Cardiac muscle cell (in vitro differentiated cells and primary cell): ENCODE measurements around the gene PPCDC. TPM values are rescaled to one million over a fixed set of nuclear protein-coding genes. Genes with fewer than 3 reads are reported as not detected.

Experiments
- DNase-seq, 2 donors: peaks; one replicate each; pipeline versions ENCODE4 v3.0.0 to v3.0.0-alpha.2; 2010 to 2017; ENCODE audit warnings: low read depth in 1 of 2, low spot score in 1 of 2
- H3K27ac ChIP-seq: fragments of 200-600 bp; sonication (generic); 2 replicates; pipeline ENCODE4 v1.5.1; 2016
- H3K27me3 ChIP-seq: fragments of 200-600 bp; sonication (generic); 2 replicates; pipeline ENCODE4 v1.6.0; 2016; ENCODE audit warnings: control low read depth
- H3K36me3 ChIP-seq: fragments of 200-600 bp; sonication (generic); 2 replicates; pipeline ENCODE4 v1.5.1; 2016; ENCODE audit warnings: control low read depth
- H3K4me1 ChIP-seq: fragments of 200-600 bp; sonication (generic); 2 replicates; pipeline ENCODE4 v1.8.1; 2017; ENCODE audit warnings: low read depth, mild to moderate bottlenecking, mixed run types
- H3K4me3 ChIP-seq: fragments of 200-600 bp; sonication (generic); 2 replicates; pipeline ENCODE4 v1.5.1; 2016; ENCODE audit warnings: mild to moderate bottlenecking
- H3K9me3 ChIP-seq: fragments of 200-600 bp; sonication (generic); 2 replicates; pipeline ENCODE4 v1.5.1; 2017; ENCODE audit warnings: low read depth, mild to moderate bottlenecking, control low read depth
- polyA plus RNA-seq: library from polyadenylated mRNA; unstranded; fragments of >200 nt; fragmentation: Nextera tagmentation; extraction: Ambion mirVana; gene quantifications from 2 replicates; pipeline ENCODE4 v1.2.1, GENCODE V29; 2016
- total RNA-seq: library from RNA; depleted of rRNA; stranded (reverse); fragments of >200 nt; gene quantifications from 2 replicates; pipeline ENCODE4 v1.2.3, GENCODE V29; 2016
- TF ChIP-seq, protein P1 (sequence below): IDR thresholded peaks from 2 replicates; pipeline ENCODE4 v1.5.1; 2012; ENCODE audit warnings: low read depth, mild to moderate bottlenecking, low read length

Gene PPCDC
- total and polyA plus RNA-seq, 2 experiments from 2014 or later: 17.6 to 25.6 TPM

DNA sequence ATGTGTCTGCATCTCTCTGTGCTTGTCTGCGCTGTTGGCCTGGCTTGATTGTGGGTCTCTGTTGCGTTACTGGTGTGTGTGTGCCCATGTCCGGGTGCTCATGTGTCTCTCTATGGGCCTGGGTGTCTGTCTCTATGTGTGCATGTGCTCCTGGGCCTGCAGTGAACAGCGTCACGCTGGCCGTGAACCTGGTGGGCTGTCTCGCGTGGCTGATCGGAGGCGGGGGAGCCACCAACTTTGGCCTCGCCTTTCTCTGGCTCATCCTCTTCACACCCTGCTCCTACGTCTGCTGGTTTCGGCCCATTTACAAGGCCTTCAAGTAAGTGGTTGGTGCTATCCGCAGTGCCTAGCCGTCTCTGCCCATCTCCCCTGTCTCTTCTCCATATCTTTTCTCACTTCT is 7.0 kb upstream of the PPCDC start:
- Histone ChIP-seq H3K36me3 (no peaks in the 10 kb centered on the region), H3K9me3 (no peaks in the 10 kb centered on the region), H3K27ac (no peak overlapping the region), H3K4me3 (no peak overlapping the region), H3K4me1 (no peaks in the 10 kb centered on the region), H3K27me3 (no peaks in the 10 kb centered on the region)
- TF ChIP-seq, protein P1, sequence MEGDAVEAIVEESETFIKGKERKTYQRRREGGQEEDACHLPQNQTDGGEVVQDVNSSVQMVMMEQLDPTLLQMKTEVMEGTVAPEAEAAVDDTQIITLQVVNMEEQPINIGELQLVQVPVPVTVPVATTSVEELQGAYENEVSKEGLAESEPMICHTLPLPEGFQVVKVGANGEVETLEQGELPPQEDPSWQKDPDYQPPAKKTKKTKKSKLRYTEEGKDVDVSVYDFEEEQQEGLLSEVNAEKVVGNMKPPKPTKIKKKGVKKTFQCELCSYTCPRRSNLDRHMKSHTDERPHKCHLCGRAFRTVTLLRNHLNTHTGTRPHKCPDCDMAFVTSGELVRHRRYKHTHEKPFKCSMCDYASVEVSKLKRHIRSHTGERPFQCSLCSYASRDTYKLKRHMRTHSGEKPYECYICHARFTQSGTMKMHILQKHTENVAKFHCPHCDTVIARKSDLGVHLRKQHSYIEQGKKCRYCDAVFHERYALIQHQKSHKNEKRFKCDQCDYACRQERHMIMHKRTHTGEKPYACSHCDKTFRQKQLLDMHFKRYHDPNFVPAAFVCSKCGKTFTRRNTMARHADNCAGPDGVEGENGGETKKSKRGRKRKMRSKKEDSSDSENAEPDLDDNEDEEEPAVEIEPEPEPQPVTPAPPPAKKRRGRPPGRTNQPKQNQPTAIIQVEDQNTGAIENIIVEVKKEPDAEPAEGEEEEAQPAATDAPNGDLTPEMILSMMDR: no peak
- no peak for DNase-seq

GRCh38 chr15:75019916-75020315 is 3.5 kb upstream of the PPCDC start:
- no peak for DNase-seq

DNA sequence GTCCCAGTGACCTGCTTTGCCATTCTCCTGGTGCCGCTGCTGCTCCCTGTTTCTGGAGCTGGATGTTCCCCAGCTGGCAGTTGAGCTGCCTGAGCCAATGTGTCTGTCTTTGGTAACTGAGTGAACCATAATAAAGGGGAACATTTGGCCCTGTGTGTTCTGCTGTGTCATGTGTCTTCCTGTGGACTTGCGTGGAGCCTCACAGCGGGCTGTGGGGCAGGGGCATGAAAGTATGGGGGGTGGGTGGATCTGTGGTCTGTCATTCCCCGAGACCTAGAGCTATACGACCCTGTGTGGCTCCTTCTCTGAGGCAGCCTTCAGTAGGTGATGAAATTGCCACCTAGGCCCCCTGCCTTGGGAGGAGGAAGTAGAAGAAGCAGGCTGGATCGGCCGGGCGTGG is 2.0 kb upstream of the PPCDC start:
- Histone ChIP-seq H3K4me1 (no peaks in the 10 kb centered on the region), H3K27ac (no peak overlapping the region), H3K36me3 (no peaks in the 10 kb centered on the region), H3K4me3 (no peak overlapping the region), H3K9me3 (no peaks in the 10 kb centered on the region), H3K27me3 (no peaks in the 10 kb centered on the region)
- TF ChIP-seq, protein P1: no peak
- no peak for DNase-seq

More at GRCh38 chr15:75019916-75020315, 3.5 kb upstream of the PPCDC start:
- no peaks in the 10 kb centered on the region for H3K4me1 ChIP-seq
- H3K36me3 ChIP-seq: no peaks in the 10 kb centered on the region
- no peaks in the 10 kb centered on the region for H3K27me3 ChIP-seq
- TF ChIP-seq, protein P1: no peak
- H3K4me3 ChIP-seq: no peak overlapping the region
- no peaks in the 10 kb centered on the region for H3K9me3 ChIP-seq
- H3K27ac ChIP-seq: no peak overlapping the region

DNA sequence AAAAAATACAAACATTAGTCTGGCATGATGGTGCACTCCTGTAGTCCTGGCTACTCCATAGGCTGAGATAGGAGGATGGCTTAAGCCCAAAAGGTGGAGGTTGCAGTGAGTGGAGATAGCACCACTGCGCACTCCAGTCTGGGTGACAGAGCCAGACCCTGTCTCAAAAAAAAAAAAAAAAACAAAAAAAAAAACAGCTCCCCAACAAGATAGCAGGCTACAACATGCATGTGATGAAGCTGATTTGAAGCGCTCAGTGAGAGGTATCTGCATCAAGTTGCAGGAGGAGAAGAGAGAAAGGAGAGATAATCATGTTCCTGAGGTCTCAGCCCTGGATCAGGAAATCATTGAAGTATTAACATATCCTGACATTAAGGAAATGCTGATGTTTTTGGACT is 608 bp upstream of the PPCDC start:
- H3K9me3 ChIP-seq: no peaks in the 10 kb centered on the region
- no peaks in the 10 kb centered on the region for H3K27me3 ChIP-seq
- TF ChIP-seq, protein P1: no peak
- no peak overlapping the region for H3K27ac ChIP-seq
- no peak overlapping the region for H3K4me3 ChIP-seq
- no peak for DNase-seq
- H3K36me3 ChIP-seq: no peaks in the 10 kb centered on the region
- no peaks in the 10 kb centered on the region for H3K4me1 ChIP-seq

DNA sequence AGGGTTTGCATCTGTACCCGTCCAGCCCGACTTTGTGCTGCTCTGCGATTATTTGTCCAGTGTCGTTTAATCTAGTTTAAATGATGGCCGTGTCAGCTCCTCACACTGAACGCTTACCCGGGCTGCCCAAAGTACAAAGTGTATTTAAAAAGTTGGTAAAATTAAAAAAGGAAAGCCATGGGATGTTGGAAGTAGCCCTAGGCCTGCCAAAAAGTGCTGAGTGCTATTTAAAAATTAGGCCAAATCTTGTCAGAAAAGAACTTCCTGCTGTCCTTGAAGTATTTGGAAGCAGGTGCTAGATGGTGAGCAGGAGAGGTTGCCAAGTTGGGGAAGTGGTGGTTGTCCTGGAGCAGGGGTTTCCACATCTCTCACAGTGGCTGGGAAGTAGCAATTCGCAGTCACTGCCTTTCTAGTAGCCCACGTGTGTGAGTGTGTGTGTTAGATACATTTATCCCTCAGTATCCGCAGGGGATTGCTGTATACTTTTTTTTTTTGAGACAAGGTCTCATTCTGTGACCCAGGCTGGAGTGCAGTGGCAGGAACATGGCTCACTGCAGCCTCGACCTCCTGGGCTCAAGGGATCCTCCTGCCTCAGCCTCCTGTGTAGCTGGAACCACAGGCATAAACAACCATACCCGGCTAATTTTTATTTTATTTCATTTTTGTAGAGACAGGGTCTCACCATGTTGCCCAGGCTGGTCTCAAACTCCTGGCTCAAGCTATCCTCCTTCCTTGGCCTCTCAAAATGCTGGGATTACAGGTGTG is 664 bp downstream of the PPCDC start:
- Histone ChIP-seq H3K27me3 (no peaks in the 10 kb centered on the region), H3K27ac (peak overlapping the region; percentile 32), H3K4me1 (no peaks in the 10 kb centered on the region), H3K36me3 (no peaks in the 10 kb centered on the region), H3K4me3 (peak overlapping the region; percentile 48), H3K9me3 (no peaks in the 10 kb centered on the region)
- TF ChIP-seq, protein P1: no peak
- peak; percentile 17 to 47 for DNase-seq
